SK-N-MC (cell line): Measurements from ENCODE around the gene RALGAPA2.

Experiments used
- DNase-seq: peaks from one replicate; pipeline ENCODE4 v3.0.0-alpha.2; 2011; ENCODE audit warnings: low read depth, low spot score
- H3K27ac ChIP-seq: fragments of 200-600 bp; sonication (generic); 2 replicates; pipeline ENCODE4 v1.5.1; 2016; ENCODE audit warnings: mixed run types
- H3K36me3 ChIP-seq: fragments of 200-600 bp; sonication (generic); 2 replicates; pipeline ENCODE4 v1.6.1; 2017; ENCODE audit warnings: antibody characterized with exemption, low read length, mixed read lengths; ENCODE audit not compliant: insufficient read depth
- H3K4me3 ChIP-seq: fragments of 200-600 bp; sonication (generic); 2 replicates; pipeline ENCODE4 v1.5.1; 2016
- H3K9ac ChIP-seq: fragments of 200-600 bp; sonication (generic); 2 replicates; pipeline ENCODE4 v1.8.0; 2017; ENCODE audit warnings: mixed run types, mixed read lengths; ENCODE audit not compliant: insufficient read length
- H3K9me3 ChIP-seq: fragments of 200-600 bp; sonication (generic); 2 replicates; pipeline ENCODE4 v1.6.1; 2017; ENCODE audit warnings: low read depth, mild to moderate bottlenecking, antibody characterized with exemption, low read length, moderate library complexity, mixed read lengths
- EZH2 ChIP-seq: fragments of 200-600 bp; sonication (generic); IDR thresholded peaks from one replicate; pipeline ENCODE4 v1.6.1; 2017; ENCODE audit warnings: antibody characterized with exemption
- FOXP2 ChIP-seq: optimal IDR thresholded peaks from 2 replicates; pipeline ENCODE3; 2011; ENCODE audit warnings: mild to moderate bottlenecking, moderate library complexity; ENCODE audit not compliant: insufficient read depth; ENCODE audit errors: extremely low read length, control extremely low read depth
- POLR2AphosphoS5 ChIP-seq: IDR thresholded peaks from 2 replicates; pipeline ENCODE4 v1.6.1; 2012; ENCODE audit warnings: mild to moderate bottlenecking, low read depth, low read length, borderline replicate concordance

Gene RALGAPA2

DNA sequence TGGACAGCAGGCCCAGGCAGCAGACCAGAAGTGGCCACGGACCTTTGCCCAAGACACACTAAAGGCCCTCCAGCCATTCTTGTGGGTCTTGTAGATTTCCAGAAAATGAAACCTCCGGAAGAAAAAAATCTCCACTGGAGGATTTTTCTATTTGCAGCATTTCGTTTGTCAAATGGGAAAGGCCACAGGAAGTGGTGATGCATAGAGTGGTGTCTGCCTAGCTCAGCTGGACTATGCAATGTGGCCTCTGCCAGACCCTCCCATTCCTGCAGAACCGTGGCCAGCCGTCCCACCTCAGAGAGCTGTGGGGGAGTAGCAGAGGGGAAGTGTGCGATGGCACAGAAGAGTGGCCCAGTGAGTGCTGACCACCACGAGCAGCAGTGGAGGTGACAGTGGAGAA lies 368.5 kb downstream of the RALGAPA2 start:
- Histone ChIP-seq H3K9ac (no peak overlapping the region), H3K9me3 (no peaks in the 10 kb centered on the region), H3K27ac (no peak overlapping the region), H3K4me3 (no peak overlapping the region), H3K36me3 (no peaks in the 10 kb centered on the region)
- no peak for TF ChIP-seq EZH2
- TF ChIP-seq FOXP2, result no peak
- no peak for TF ChIP-seq POLR2AphosphoS5
- no peak for DNase-seq
